Measurements from ENCODE around the gene SHB.
"Not testable (repeated sequence)": the region's sequence is repeated elsewhere in the genome, so short reads cannot be mapped to it uniquely, and the experiment has no call there.

SHB gene

GRCh38 chr9:37966412-37967013, 102.5 kb downstream of the SHB start:
- DNase-seq: peak; percentile 73

DNA sequence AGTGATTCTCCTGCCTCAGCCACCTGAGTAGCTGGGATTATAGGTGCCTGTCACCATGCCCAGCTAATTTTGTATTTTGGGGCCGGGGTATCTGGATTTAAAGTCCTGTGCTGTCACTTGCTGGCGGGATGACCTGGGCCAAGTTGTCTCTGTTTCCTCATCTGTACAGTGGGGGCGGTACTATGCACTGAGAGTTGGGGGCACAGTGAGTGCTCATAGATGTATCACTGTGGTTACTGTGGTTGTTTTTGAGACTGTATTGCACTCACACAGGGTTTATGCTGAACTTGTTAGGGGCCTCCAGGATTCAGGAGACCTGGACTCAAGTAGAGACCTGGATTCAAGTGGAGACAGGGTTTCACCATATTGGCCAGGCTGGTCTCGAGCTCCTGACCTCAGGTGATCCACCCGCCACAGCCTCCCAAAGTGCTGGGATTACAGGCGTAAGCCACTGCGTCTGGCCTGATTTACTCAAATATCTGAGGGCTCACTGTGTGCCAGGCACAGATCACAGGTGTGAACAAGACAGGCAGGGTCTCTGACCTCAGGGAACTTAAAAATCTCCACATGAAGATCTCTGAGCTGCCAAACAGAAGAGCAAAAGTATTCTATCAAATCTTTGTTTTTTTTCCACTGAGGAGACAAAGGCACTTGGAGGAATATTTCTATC, 103.2 kb downstream of the SHB start:
- DNase-seq: not testable (repeated sequence)

DNA sequence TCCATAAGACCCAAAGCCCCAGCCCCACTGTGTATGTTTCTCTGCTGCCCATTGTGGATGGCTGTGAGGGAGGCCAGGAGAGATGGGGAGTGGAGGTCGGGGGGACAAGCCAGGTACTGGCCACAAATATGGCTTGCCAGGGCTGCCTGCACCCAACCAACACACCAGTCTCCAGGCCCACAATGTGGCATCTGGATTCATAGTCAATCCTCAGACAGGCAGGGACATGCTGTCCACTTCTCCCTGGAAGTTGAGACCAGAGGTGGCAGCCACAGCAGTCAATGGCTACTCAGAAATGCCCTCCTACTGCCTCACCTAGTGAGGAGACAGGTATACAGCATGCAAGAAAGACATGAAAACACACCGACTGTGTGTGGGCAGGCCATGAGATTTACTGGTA, 103.9 kb downstream of the SHB start:
- DNase-seq: no peak

- DNase-seq: no peak
Observed at GRCh38 chr9:37964740-37965081, 104.3 kb downstream of the SHB start.

DNA sequence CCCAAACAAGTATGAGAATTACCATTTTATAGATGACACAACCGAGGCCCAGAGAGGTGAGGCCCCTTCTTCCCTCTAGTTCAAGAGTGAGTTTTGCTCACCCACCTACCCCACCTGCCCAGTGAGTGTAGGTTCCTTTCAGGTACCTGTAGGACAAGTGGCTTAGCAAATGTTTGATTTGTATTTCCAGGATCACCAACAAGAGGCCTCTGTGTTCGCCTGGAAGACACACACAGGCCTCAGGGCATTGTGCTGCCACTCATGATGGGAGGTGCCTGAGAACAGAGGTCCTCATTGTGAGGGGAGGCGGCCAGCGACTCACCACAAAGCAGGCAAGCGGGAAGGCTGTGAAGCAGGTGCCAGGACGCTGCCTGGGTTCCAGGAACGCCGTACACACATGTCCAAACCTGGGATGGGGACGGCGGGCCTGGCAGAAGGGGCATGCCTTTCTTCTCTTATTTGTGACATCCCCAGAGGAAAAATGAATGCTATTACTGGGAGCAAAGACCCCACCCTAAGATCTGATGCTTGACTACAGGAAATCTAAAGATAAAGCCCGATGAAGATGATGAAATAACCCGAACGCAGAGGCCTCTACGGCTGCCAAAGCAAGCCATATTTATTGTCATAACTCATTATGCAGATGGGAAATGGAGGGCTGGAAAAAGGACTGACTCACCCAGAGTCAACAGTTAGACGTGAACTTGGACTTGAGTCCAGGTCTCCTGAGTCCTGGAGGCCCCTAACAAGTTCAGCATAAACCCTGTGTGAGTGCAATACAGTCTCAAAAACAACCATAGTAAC, 104.9 kb downstream of the SHB start:
- DNase-seq: peak; percentile 17

GRCh38 chr9:37961351-37961750, 107.7 kb downstream of the SHB start:
- DNase-seq: no peak

GRCh38 chr9:37960631-37961030, 108.4 kb downstream of the SHB start:
- DNase-seq: no peak

- DNase-seq: no peak
Observed at GRCh38 chr9:37959976-37960375, 109.1 kb downstream of the SHB start.

DNA sequence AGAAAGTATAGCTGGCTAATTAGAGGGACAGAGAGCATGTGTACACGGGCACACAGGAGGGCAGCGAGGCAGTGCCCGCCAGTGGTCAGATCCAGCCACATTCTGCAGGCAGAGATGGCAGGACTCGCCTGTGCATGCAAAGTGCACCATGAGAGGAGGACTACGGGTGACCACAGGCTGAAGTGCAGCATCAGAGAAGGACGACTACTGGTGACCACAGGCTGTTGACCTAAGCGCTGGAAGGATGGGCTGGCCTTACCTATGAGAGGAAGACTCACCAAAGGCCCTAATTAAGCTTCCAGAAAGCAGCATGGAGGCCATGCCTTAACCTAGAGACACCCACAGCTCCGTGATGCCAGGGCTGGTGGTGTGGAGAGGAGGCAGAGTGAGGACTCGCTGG, 110.9 kb downstream of the SHB start:
- no peak for DNase-seq

DNA sequence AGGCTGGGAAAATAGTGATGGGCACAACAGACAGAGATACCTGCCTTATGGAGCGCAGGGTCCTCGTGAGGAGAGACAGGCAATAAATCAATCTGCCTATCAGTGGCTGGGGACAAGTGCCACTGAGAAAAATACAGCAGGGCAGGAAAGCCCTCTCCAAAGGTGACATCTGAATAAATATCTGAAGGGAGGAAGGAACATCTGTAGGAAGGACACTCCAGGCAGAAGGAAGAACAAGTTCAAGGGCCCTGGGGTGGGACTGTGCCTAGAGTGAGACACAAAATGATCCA, 111.4 kb downstream of the SHB start:
- DNase-seq: no peak

DNA sequence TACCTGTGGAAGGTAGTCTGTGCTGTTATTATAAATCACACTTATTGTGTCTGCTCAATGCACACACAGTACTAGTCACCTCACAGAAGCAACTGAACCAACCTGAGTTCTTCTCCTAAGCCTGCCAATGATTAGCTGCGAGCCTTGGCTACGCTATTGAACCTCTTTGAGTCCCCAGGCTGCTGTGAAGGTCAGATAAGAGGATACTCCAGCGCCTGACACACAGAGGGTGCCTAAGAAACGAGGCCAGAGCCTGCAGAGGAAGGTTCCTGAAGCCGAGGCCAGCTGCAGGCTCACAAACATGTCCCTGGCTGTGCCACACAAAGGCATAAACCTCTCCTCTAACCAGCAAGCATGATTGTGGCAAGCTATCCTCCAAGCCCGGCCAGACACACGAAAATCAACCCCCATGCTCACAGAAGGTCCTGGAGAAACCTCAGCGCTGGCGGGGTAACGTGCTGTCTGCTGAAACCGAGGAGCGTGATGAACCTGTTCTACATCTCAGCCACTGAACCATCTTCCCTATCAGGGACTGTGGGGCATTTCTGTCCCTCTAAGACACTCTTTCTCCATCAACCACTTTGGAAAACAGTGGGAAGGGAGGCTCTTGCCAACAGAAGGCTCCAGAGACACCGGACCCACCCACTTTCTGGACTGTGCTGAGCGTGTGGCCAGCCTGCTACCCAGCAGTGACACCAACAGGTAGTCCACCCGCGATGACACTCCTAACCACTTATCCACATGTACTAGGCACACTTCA, 111.9 kb downstream of the SHB start:
- no peak for DNase-seq

DNA sequence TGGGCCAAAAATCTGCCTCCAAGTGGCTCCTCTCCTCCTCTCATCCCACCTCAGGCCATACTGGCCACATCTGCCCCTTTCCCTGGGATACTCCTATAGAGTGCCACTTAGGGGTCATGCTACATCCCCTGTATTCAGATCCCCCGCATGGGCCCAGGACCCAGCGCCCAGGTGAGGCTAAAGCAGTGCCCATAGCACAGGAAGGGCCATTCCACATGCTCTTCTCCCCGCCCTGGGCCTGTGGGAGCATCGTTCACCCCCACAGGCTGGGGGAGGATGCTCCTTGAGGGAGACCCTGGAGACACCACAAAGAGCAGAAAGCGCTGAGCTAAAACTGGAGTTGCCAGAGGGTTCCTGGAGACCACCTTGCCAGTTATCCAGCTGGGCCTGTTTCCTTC, 112.6 kb downstream of the SHB start:
- DNase-seq: no peak

- DNase-seq: no peak
Observed at GRCh38 chr9:37955781-37956422, 113.1 kb downstream of the SHB start.

DNA sequence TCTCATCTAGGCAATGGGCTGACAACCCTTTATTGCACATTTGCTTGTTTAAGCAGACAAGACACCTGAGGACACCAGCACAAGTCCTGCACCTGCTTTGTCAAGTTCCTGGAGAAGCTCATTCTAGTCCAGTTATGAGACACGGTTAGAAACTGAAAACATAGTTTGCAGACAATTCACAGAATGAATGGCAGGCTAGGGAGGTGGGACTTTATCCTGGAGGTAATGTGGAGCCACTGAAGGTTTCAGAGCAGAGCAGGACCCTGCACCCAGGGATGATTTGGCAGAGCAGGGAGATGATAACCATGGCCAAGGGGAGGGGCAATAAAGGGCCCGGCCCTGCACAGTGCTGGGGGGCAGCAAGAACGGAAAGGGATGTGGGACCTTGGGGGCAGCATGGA, 114.4 kb downstream of the SHB start:
- no peak for DNase-seq

GRCh38 chr9:37953775-37954437, 115.1 kb downstream of the SHB start:
- peak; percentile 100 for DNase-seq

DNA sequence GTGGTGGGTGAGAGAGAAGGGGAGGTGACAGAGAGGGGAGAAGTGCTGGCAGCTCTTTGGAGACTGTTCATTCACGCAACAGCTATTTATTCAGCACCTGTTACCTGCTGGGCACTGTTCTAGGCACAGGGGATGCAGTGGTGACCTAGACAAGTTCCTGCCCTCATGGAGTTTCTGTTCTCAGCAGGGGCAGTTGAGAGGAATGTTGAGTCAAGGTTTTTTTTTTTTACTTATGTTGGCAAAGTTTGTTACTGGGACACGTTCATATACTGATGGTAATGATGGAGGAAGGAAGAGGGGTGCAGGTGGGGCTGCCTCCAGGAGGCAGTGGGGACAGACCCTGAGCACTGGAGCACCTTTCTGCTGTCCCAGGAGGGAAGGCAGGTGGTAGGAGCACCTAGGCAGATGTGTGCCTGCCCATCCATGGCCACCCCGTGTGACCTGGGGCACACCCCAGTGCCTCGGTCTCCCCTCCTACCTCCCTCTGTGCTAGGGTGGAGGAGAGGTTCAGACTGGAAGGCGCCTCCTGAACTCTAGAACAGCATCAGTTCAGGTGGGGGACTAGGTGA, 115.7 kb downstream of the SHB start:
- DNase-seq: peak; percentile 65

- peak; percentile 91 for DNase-seq
Observed at GRCh38 chr9:37952731-37953130, 116.3 kb downstream of the SHB start.

- DNase-seq: no peak
Observed at GRCh38 chr9:37951671-37952449, 117.2 kb downstream of the SHB start.

DNA sequence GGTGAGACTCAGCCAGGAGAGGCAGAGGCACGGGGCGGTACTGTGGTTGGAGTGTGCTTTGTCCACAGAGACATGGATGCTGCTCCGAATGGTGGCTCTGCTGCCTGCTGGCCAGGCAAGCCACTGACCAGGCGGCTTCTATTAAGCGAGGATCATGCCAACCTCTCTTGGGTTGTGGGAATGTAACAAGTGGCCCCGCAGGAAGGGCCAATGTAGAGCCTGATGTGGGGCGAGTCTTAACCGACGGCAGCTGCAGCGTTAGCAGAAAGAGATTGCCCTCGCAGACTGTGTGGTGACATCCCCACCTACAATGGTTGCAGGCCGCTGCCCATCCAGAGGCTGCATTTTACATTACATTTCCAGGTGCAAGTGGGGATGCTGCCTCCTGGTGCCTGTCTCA, 118.5 kb downstream of the SHB start:
- DNase-seq: no peak

- DNase-seq: peak; percentile 76
Observed at GRCh38 chr9:37949576-37949975, 119.5 kb downstream of the SHB start.

GRCh38 chr9:37948417-37948980, 120.5 kb downstream of the SHB start:
- DNase-seq: no peak

Measured in kidney glomerular epithelial cell (primary cell).